ENCODE results near the gene CEP57. TPM values are rescaled to one million over a fixed set of nuclear protein-coding genes. Genes with fewer than 3 reads are reported as not detected.
"Not testable (repeated sequence)": the region's sequence is repeated elsewhere in the genome, so short reads cannot be mapped to it uniquely, and the experiment has no call there.

The CEP57 gene
- total RNA-seq, 3 donors from 2014 or later: 48.6 to 66.9 (median 52.1) TPM

DNA sequence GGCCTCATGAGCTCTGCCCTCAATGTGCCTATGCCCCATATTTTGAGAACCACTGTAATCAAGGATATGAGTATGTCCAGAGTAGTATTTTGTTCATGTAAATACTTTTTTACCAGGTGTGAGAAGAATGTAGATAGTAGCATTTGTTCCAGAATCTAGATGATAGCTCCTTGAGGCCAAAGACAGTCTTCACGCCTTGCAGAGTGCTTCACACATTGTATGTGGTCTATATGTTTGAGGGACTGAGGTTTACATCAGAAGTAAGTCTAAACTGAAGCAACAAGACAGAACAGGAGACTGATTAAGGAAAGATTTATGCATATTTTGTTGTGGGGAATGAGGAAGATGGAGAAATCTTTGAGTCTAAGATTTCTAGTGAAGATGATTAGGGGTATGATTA lies 12.5 kb downstream of the CEP57 start:
- TF ChIP-seq POLR2A (IDR thresholded peaks at IDR 0.05): no peak
- TF ChIP-seq POLR2AphosphoS5 (IDR thresholded peaks at IDR 0.05): no peak
- TF ChIP-seq, protein P1, sequence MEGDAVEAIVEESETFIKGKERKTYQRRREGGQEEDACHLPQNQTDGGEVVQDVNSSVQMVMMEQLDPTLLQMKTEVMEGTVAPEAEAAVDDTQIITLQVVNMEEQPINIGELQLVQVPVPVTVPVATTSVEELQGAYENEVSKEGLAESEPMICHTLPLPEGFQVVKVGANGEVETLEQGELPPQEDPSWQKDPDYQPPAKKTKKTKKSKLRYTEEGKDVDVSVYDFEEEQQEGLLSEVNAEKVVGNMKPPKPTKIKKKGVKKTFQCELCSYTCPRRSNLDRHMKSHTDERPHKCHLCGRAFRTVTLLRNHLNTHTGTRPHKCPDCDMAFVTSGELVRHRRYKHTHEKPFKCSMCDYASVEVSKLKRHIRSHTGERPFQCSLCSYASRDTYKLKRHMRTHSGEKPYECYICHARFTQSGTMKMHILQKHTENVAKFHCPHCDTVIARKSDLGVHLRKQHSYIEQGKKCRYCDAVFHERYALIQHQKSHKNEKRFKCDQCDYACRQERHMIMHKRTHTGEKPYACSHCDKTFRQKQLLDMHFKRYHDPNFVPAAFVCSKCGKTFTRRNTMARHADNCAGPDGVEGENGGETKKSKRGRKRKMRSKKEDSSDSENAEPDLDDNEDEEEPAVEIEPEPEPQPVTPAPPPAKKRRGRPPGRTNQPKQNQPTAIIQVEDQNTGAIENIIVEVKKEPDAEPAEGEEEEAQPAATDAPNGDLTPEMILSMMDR (IDR thresholded peaks at IDR 0.05): no peak

DNA sequence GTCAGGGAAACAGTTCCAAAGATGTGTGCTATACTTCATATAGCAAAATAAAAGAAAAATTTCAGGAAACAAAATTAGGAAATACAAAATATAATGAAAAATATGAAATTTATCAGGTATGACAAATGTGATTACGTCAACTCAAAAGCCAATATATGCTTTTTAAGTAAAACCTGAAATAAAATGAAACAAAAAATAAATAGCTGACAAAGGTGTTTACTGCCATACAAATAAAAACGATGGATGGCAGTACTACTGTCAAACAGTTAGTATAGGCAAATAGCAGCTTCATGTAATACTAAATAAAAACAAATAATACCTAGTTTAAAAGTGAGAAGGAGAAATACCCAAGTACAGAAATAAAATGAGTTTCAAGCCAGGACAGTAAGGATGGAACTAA lies 13.7 kb downstream of the CEP57 start:
- TF ChIP-seq POLR2A (IDR thresholded peaks at IDR 0.05) (no peak), POLR2AphosphoS5 (IDR thresholded peaks at IDR 0.05) (no peak)
- TF ChIP-seq, protein P1 (IDR thresholded peaks at IDR 0.05): no peak
- Histone ChIP-seq H3K27ac (no peak overlapping the region), H3K36me3 (no peaks in the 10 kb centered on the region), H3K27me3 (no peaks in the 10 kb centered on the region), H3K4me3 (no peak overlapping the region), H3K9me3 (no peaks in the 10 kb centered on the region), H3K4me1 (no peaks in the 10 kb centered on the region)
- no peak for DNase-seq (ENCODE audit: low spot score in 2 of 2)
- intact Hi-C loops (cut with DNase I; ENCODE audit: low total_unique reads): no loop called here

More for the DNA sequence above, 12.5 kb downstream of the CEP57 start:
- no peaks in the 10 kb centered on the region for H3K36me3 ChIP-seq
- H3K4me3 ChIP-seq: no peak overlapping the region
- no peak overlapping the region for H3K27ac ChIP-seq
- no peaks in the 10 kb centered on the region for H3K4me1 ChIP-seq
- H3K9me3 ChIP-seq: no peaks in the 10 kb centered on the region
- intact Hi-C loops (cut with DNase I; ENCODE audit: low total_unique reads): no loop called here
- no peaks in the 10 kb centered on the region for H3K27me3 ChIP-seq
- no peak for DNase-seq (ENCODE audit: low spot score in 2 of 2)

DNA sequence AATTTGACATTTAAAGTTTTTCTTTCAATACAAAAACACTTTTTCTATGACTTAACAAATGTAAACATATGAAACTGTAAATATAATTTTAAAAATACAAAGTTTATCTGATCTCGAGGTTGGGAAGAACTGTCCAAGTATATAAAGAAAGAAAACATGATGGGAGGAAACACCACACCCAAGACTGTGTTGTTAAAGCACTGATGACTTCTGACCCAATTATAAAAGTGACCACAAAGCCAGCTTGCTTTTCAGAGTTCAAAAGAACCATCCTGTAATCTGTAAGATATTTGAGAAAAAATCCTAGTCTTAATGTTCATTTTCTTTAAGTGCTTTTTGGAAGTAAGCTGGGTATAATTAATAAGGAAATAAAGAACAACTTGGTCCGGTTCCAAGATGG lies 15.6 kb downstream of the CEP57 start:
- Histone ChIP-seq H3K4me1 (no peaks in the 10 kb centered on the region), H3K36me3 (no peaks in the 10 kb centered on the region), H3K4me3 (no peak overlapping the region), H3K9me3 (no peaks in the 10 kb centered on the region), H3K27ac (no peak overlapping the region), H3K27me3 (no peaks in the 10 kb centered on the region)
- no peak for DNase-seq (ENCODE audit: low spot score in 2 of 2)
- intact Hi-C loops (cut with DNase I; ENCODE audit: low total_unique reads): no loop called here
- TF ChIP-seq, protein P1 (IDR thresholded peaks at IDR 0.05): no peak
- TF ChIP-seq POLR2A (IDR thresholded peaks at IDR 0.05) (no peak), POLR2AphosphoS5 (IDR thresholded peaks at IDR 0.05) (no peak)

DNA sequence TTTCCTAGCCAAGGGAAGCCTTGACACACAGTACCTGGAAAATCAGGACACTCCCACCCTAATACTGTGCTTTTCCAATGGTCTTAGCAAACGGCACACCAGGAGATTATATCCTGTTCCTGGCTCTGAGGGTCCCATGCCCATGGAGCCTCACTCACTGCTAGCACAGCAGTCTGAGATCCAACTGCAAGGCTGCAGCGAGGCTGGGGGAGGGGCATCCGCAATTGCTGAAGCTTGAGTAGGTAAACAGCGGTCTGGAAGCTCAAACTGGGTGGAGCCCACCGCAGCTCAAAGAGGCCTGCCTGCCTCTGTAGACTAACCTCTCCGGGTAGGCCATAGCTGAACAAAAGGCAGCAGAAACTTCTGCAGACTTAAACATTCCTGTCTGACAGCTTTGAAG lies 16.2 kb downstream of the CEP57 start:
- DNase-seq (ENCODE audit: low spot score in 2 of 2); H3K9me3 ChIP-seq; intact Hi-C loops (cut with DNase I; ENCODE audit: low total_unique reads): not testable (repeated sequence)

DNA sequence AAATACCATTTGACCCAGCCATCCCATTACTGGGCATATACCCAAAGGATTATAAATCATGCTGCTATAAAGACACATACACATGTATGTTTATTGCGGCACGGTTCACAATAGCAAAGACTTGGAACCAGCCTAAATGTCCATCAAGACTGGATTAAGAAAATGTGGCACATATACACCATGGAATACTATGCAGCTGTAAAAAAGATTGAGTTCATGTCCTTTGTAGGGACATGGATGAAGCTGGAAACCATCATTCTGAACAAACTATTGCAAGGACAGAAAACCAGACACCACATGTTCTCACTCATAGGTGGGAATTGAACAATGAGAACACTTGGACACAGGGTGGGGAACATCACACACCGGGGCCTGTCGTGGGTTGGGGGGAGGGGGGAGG lies 20.8 kb downstream of the CEP57 start:
- DNase-seq (ENCODE audit: low spot score in 2 of 2); H3K27ac ChIP-seq; H3K9me3 ChIP-seq; H3K36me3 ChIP-seq; H3K27me3 ChIP-seq; intact Hi-C loops (cut with DNase I; ENCODE audit: low total_unique reads); H3K4me3 ChIP-seq; H3K4me1 ChIP-seq: not testable (repeated sequence)

More for the DNA sequence above, 16.2 kb downstream of the CEP57 start:
- H3K4me3 ChIP-seq, H3K27ac ChIP-seq, H3K27me3 ChIP-seq, H3K36me3 ChIP-seq, H3K4me1 ChIP-seq: not testable (repeated sequence)

DNA sequence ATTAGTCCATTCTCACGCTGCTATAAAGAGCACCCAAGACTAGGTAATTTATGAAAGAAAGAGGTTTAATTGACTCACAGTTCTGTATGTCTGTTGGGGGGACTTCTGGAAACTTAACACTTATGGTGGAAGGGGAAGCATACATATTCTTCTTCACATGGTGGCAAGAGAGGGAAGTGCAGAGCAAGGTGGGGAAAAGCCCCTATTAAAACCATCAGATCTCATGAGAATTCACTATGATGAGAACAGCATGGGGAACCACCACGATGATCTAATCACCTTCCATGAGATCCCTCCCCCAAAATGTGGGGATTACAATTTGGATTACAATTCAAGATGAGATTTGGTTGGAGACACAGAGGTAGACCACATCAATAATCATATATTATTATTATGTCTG lies 25.7 kb downstream of the CEP57 start:
- Histone ChIP-seq H3K27me3 (no peaks in the 10 kb centered on the region), H3K9me3 (no peaks in the 10 kb centered on the region), H3K4me3 (no peak overlapping the region), H3K27ac (no peak overlapping the region), H3K4me1 (no peaks in the 10 kb centered on the region), H3K36me3 (no peaks in the 10 kb centered on the region)
- intact Hi-C loops (cut with DNase I; ENCODE audit: low total_unique reads): no loop called here
- no peak for DNase-seq (ENCODE audit: low spot score in 2 of 2)
- TF ChIP-seq POLR2A (IDR thresholded peaks at IDR 0.05) (no peak), POLR2AphosphoS5 (IDR thresholded peaks at IDR 0.05) (no peak)
- TF ChIP-seq, protein P1 (IDR thresholded peaks at IDR 0.05): no peak

All from breast epithelium (tissue), 4 donors.